A673 (cell line): ENCODE results near the gene NKD1. TPM values are rescaled to one million over a fixed set of nuclear protein-coding genes. Genes with fewer than 3 reads are reported as not detected.

Experiments used
- BruUV-seq: library from RNA; stranded (reverse); fragments of 400-500 nt; replicated peaks from 2 replicates; lab custom pipeline; 2021; lab: Mats Ljungman, UMichigan
- CTCF ChIA-PET: fragments of 300-600 bp; sonication (Branson Sonifier 250); formaldehyde crosslinking; loops from one replicate; lab custom pipeline; 2022; ENCODE audit warnings: antibody characterized with exemption; lab: Charles Lee
- POLR2A ChIA-PET: fragments of 300-600 bp; sonication (Branson Sonifier 250); formaldehyde crosslinking; loops from one replicate; lab custom pipeline; 2022; ENCODE audit warnings: antibody characterized with exemption; ENCODE audit not compliant: low non-redundant PET; lab: Charles Lee
- DNase-seq: peaks from one replicate; pipeline ENCODE4 v3.0.0-alpha.2; 2015; ENCODE audit warnings: low spot score
- H3K27ac ChIP-seq: fragments of 200-600 bp; sonication (generic); 2 replicates; pipeline ENCODE4 v1.5.1; 2016; ENCODE audit warnings: mixed run types, low read depth, mild to moderate bottlenecking, mixed read lengths, antibody characterized with exemption, low read length; ENCODE audit not compliant: poor library complexity, severe bottlenecking
- H3K27me3 ChIP-seq: fragments of 200-600 bp; sonication (generic); replicated peaks from 2 replicates; pipeline ENCODE4 v1.6.1; 2017; ENCODE audit warnings: mixed run types, low read depth, mild to moderate bottlenecking, mixed read lengths, antibody characterized with exemption, low read length; ENCODE audit not compliant: insufficient read depth, poor library complexity
- H3K36me3 ChIP-seq: fragments of 200-600 bp; sonication (generic); 2 replicates; pipeline ENCODE4 v1.6.1; 2016; ENCODE audit warnings: mixed run types, mild to moderate bottlenecking, mixed read lengths, antibody characterized with exemption, low read length; ENCODE audit not compliant: insufficient read depth, poor library complexity, severe bottlenecking
- H3K4me1 ChIP-seq: fragments of 200-600 bp; sonication (generic); 2 replicates; pipeline ENCODE4 v1.6.1; 2017; ENCODE audit warnings: mixed run types, mild to moderate bottlenecking, mixed read lengths, antibody characterized with exemption, low read length; ENCODE audit not compliant: insufficient read depth, poor library complexity, severe bottlenecking
- H3K4me3 ChIP-seq: fragments of 200-600 bp; sonication (generic); 2 replicates; pipeline ENCODE4 v1.5.1; 2016; ENCODE audit warnings: low read depth, mixed run types, mild to moderate bottlenecking, mixed read lengths, low read length; ENCODE audit not compliant: poor library complexity, severe bottlenecking
- H3K9me3 ChIP-seq: fragments of 200-600 bp; sonication (generic); 2 replicates; pipeline ENCODE4 v1.6.1; 2016; ENCODE audit warnings: mixed run types, low read depth, mild to moderate bottlenecking, mixed read lengths, antibody characterized with exemption, low read length; ENCODE audit not compliant: poor library complexity, severe bottlenecking
- CTCF ChIP-seq: fragments of 300-800, 200-600 bp; sonication (generic); conservative IDR thresholded peaks from 2 replicates; pipeline ENCODE4 v1.5.1; 2017; ENCODE audit warnings: low read depth, mild to moderate bottlenecking, antibody characterized with exemption, low read length, moderate library complexity, mixed read lengths
- EZH2 ChIP-seq: fragments of 200-600 bp; sonication (generic); IDR thresholded peaks from 2 replicates; pipeline ENCODE4 v1.6.1; 2017; ENCODE audit warnings: borderline replicate concordance, low read depth, mild to moderate bottlenecking, mixed read lengths, antibody characterized with exemption, low read length; ENCODE audit not compliant: poor library complexity, severe bottlenecking
- intact Hi-C: fragments of 100-400 bp; cut with micrococcal nuclease; formaldehyde crosslinking; loops from one replicate; pipeline ENCODE4 v1.10.0; 2022; ENCODE audit not compliant: unreplicated experiment
- total RNA-seq: library from RNA; stranded (reverse); gene quantifications from 2 replicates; pipeline ENCODE4 v1.2.3, GENCODE V29; 2021

NKD1 gene
- total RNA-seq, 1 experiment from 2014 or later, result 1.1 TPM

DNA sequence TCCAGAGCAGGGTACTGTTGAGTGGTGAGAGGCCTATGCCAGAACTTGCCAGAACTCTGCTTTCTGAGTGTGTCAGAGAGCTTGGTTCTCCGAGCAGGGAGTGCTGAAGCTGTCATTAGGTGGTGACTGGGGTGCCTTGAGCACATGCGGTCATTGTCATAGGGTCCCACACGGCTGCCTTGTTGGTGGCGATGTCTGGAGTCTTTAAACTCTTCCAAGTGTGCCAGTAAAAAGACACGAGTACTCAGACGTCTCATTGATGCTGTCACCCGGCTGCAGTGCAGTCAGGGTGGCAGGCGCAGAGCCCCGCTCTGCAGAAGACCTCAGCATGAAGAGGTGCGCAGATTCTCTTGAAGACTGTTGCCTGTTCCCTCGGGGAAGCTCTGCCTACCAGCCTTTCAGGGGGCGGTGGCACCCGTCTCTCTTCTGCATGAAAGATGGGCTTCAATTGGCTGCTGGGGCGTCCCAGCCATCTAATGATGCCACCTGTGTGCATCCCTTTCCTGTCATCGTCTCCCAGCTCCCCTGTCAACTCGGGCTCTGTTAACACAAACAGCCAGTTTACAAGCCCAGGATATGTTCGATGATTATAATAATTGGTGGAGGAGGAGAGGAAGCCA lies 58.3 kb downstream of the NKD1 start:
- Histone ChIP-seq H3K9me3 (no peaks in the 10 kb centered on the region), H3K27me3 (no peaks in the 10 kb centered on the region), H3K36me3 (no peaks in the 10 kb centered on the region), H3K4me3 (no peak overlapping the region), H3K4me1 (no peaks in the 10 kb centered on the region), H3K27ac (no peak overlapping the region)
- no peak for DNase-seq
- TF ChIP-seq CTCF (no peak), EZH2 (no peak)
- intact Hi-C loops, result no loop called here
- POLR2A ChIA-PET, result no interaction called here
- CTCF ChIA-PET, result no interaction called here
- BruUV-seq, result no TSS peak

GRCh38 chr16:50607051-50607431 lies 58.8 kb downstream of the NKD1 start:
- no peak for TF ChIP-seq EZH2
- TF ChIP-seq CTCF, result no peak
- no peak overlapping the region for H3K4me3 ChIP-seq
- H3K9me3 ChIP-seq, result no peaks in the 10 kb centered on the region
- no peaks in the 10 kb centered on the region for H3K27me3 ChIP-seq
- H3K27ac ChIP-seq, result no peak overlapping the region
- ChIA-PET POLR2A (no interaction called here), CTCF (no interaction called here)
- DNase-seq, result no peak
- H3K36me3 ChIP-seq, result no peaks in the 10 kb centered on the region
- intact Hi-C loops, result no loop called here
- BruUV-seq, result no TSS peak
- no peaks in the 10 kb centered on the region for H3K4me1 ChIP-seq

- ChIA-PET POLR2A (no interaction called here), CTCF (no interaction called here)
- no peaks in the 10 kb centered on the region for H3K9me3 ChIP-seq
- TF ChIP-seq EZH2 (no peak), CTCF (no peak)
- no peak overlapping the region for H3K27ac ChIP-seq
- H3K4me1 ChIP-seq, result no peaks in the 10 kb centered on the region
- intact Hi-C loops, result no loop called here
- no TSS peak for BruUV-seq
- DNase-seq, result no peak
- H3K4me3 ChIP-seq, result no peak overlapping the region
- no peaks in the 10 kb centered on the region for H3K36me3 ChIP-seq
- H3K27me3 ChIP-seq, result no peaks in the 10 kb centered on the region
Measured at GRCh38 chr16:50607447-50607846, 59.3 kb downstream of the NKD1 start.
